ENCODE measurements around the gene SRXN1. TPM values are rescaled to one million over a fixed set of nuclear protein-coding genes. Genes with fewer than 3 reads are reported as not detected.

SRXN1 gene
- total RNA-seq, 2 experiments from 2014 or later: 1.2 to 1.4 TPM

DNA sequence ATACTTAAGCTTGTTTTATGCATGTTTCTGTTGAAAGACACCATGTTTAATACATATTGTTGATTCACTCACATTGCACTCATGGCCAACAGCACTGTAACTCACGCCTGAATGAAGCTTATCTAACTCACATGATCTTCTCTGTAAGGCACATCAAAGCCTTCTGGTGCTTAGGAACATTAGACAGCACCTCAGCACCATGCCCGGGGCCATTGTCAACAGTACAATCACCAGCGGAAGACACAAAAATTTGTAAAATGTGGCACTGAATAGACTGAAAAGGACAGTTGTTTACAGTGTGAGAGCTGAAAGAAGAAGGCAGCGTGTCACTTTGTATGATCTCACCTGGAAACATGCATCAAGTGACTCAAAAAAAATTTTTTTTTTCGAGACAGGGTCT, 34.0 kb downstream of the SRXN1 start:
- Mint-ChIP-seq H3K9me3 (peaks cover 5% of the 10 kb centered on the region), H3K27me3 (peaks cover 77% of the 10 kb centered on the region)
- CTCF ChIA-PET: no interaction called here

DNA sequence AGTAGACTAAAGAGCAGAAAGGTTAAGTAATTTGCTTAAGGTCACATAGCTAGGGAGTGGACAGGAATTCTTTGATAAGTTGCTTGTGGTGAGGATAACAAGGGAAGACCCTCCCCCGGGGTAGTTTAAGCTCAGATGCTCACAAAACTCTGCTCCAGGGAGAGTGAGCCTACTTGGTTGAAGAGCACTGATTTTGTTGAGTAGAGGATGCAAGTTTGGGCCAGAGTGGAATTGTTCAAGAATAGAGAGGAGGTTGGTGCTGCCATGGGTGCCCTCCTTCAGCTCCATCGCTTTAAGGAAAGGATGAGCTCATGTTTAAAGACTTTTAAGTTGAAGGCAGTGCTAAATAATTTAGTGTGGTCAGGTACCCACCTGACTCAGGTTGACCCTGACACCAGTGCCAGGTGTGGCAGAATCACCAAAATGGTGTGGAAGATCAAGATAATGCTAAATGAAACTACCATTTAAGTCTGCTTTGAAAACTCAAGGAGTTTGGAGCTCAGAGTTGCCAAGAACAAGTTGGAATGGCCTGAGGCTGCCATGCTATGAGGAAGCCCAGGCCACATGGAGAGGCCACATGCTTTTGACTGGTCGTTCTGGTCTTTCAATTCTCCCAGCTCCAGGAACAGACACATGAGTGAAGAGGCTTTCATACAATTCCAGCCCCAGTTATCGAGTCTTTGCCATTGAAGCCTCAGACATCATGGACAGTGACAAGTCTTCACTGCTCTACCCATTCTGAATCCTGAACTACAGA, 34.9 kb downstream of the SRXN1 start:
- Histone ChIP-seq H3K27ac (ENCODE audit: low read depth in 1 of 2, low read length in 2 of 2) (no peak overlapping the region), H3K4me3 (ENCODE audit: low read length) (no peak overlapping the region), H3K27me3 (ENCODE audit: control insufficient read depth in 1 of 2, insufficient read depth in 2 of 2, low read length in 2 of 2) (peaks cover 21 to 33% of the 10 kb centered on the region in 2 experiments), H3K9me3 (ENCODE audit: control insufficient read depth in 1 of 2, insufficient read depth in 1 of 2, low read length in 2 of 2) (peaks cover 0 to 12% of the 10 kb centered on the region in 2 experiments), H3K36me3 (ENCODE audit: insufficient read depth, low read length) (no peaks in the 10 kb centered on the region), H3K4me1 (ENCODE audit: insufficient read depth, low read length) (no peaks in the 10 kb centered on the region)
- ChIA-PET POLR2A (no interaction called here), CTCF (no interaction called here)
- TF ChIP-seq, protein P1, sequence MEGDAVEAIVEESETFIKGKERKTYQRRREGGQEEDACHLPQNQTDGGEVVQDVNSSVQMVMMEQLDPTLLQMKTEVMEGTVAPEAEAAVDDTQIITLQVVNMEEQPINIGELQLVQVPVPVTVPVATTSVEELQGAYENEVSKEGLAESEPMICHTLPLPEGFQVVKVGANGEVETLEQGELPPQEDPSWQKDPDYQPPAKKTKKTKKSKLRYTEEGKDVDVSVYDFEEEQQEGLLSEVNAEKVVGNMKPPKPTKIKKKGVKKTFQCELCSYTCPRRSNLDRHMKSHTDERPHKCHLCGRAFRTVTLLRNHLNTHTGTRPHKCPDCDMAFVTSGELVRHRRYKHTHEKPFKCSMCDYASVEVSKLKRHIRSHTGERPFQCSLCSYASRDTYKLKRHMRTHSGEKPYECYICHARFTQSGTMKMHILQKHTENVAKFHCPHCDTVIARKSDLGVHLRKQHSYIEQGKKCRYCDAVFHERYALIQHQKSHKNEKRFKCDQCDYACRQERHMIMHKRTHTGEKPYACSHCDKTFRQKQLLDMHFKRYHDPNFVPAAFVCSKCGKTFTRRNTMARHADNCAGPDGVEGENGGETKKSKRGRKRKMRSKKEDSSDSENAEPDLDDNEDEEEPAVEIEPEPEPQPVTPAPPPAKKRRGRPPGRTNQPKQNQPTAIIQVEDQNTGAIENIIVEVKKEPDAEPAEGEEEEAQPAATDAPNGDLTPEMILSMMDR (IDR thresholded peaks at IDR 0.05): no peak
- peaks cover 80% of the 10 kb centered on the region for H3K27me3 Mint-ChIP-seq
- no peak overlapping the region for H3K4me3 Mint-ChIP-seq
- DNase-seq: no peak
- intact Hi-C loops (cut with DNase I, micrococcal nuclease): no loop called here
- H3K9me3 Mint-ChIP-seq: peaks cover 5% of the 10 kb centered on the region
- H3K36me3 Mint-ChIP-seq (ENCODE audit: low read depth): no peaks in the 10 kb centered on the region
- no peaks in the 10 kb centered on the region for H3K4me1 Mint-ChIP-seq (ENCODE audit: low read depth)
- no peak for ATAC-seq (ENCODE audit: poor library complexity)
- H3K27ac Mint-ChIP-seq: no peak overlapping the region

More for the DNA sequence above, 34.0 kb downstream of the SRXN1 start:
- no peaks in the 10 kb centered on the region for H3K4me1 Mint-ChIP-seq (ENCODE audit: low read depth)
- no peak for DNase-seq
- intact Hi-C loops (cut with DNase I, micrococcal nuclease): no loop called here
- POLR2A ChIA-PET: no interaction called here
- TF ChIP-seq, protein P1 (IDR thresholded peaks at IDR 0.05): no peak
- Histone ChIP-seq H3K27ac (ENCODE audit: low read depth in 1 of 2, low read length in 2 of 2) (no peak overlapping the region), H3K4me3 (ENCODE audit: low read length) (no peak overlapping the region), H3K4me1 (ENCODE audit: insufficient read depth, low read length) (no peaks in the 10 kb centered on the region), H3K9me3 (ENCODE audit: control insufficient read depth in 1 of 2, insufficient read depth in 1 of 2, low read length in 2 of 2) (peaks cover 0 to 12% of the 10 kb centered on the region in 2 experiments), H3K36me3 (ENCODE audit: insufficient read depth, low read length) (no peaks in the 10 kb centered on the region), H3K27me3 (ENCODE audit: control insufficient read depth in 1 of 2, insufficient read depth in 2 of 2, low read length in 2 of 2) (peaks cover 18 to 26% of the 10 kb centered on the region in 2 experiments)
- H3K4me3 Mint-ChIP-seq: no peak overlapping the region
- no peaks in the 10 kb centered on the region for H3K36me3 Mint-ChIP-seq (ENCODE audit: low read depth)
- no peak for ATAC-seq (ENCODE audit: poor library complexity)
- no peak overlapping the region for H3K27ac Mint-ChIP-seq

DNA sequence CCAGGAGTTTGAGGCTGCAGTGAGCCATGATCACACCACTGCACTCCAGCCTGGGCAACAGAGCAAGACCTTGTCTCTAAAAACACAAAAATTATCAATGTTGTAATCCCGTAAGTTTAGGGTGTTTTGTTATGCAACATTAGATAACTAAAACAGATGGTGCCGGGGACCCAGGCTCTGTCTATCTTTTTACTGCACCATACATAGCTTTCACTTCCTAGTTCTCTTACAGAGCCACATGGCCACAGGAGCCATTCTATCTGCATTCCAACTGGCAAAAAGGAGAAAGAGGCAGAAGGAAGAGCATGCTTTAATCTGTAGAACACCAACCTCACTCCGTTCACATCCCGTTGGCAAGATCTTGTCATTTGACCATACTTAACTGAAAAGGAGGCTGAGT, 37.5 kb downstream of the SRXN1 start:
- CTCF ChIA-PET: no interaction called here
- Mint-ChIP-seq H3K27me3 (peaks cover 87% of the 10 kb centered on the region), H3K36me3 (ENCODE audit: low read depth) (no peaks in the 10 kb centered on the region), H3K9me3 (peaks cover 5% of the 10 kb centered on the region), H3K4me3 (no peak overlapping the region), H3K4me1 (ENCODE audit: low read depth) (peaks cover 14% of the 10 kb centered on the region), H3K27ac (no peak overlapping the region)
- no peaks in the 10 kb centered on the region for H3K4me1 ChIP-seq (ENCODE audit: insufficient read depth, low read length)
- ATAC-seq (ENCODE audit: poor library complexity) (no peak), DNase-seq (no peak)
- no peak overlapping the region for H3K4me3 ChIP-seq (ENCODE audit: low read length)
- TF ChIP-seq, protein P1 (IDR thresholded peaks at IDR 0.05): no peak
- intact Hi-C loops (cut with DNase I, micrococcal nuclease): no loop called here
- H3K36me3 ChIP-seq (ENCODE audit: insufficient read depth, low read length): no peaks in the 10 kb centered on the region
- H3K27ac ChIP-seq (ENCODE audit: low read depth in 1 of 2, low read length in 2 of 2): no peak overlapping the region
- POLR2A ChIA-PET: no interaction called here
- H3K27me3 ChIP-seq (ENCODE audit: control insufficient read depth in 1 of 2, insufficient read depth in 2 of 2, low read length in 2 of 2): peaks cover 41 to 42% of the 10 kb centered on the region in 2 experiments
- peaks cover 6 to 12% of the 10 kb centered on the region in 2 experiments for H3K9me3 ChIP-seq (ENCODE audit: control insufficient read depth in 1 of 2, insufficient read depth in 1 of 2, low read length in 2 of 2)

Data from CD4-positive, alpha-beta T cell (primary cell).